ENCODE data around the gene C5AR2. TPM values are rescaled to one million over a fixed set of nuclear protein-coding genes. Genes with fewer than 3 reads are reported as not detected.

C5AR2 gene
- total RNA-seq, 1 experiment from 2014 or later = 0.22 TPM

DNA sequence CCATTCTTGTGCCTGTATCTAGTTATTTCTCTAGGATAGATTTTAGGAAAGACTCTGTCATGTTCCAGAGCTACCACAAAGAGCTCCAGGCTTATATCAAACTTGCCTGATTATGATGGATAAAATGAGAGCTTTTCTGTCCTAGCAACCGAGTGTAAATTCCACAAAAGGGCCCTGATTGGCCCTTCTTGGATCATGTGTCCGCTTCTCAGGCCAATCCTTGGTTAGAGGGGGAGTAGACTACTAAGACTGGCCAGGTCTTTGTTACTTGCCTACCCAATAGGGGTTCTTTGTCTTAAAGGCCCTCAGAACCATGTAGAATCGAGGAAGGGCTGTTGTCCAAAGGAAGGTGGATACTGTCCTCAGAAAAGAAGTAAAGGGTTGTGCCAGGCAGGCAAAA, 19.6 kb downstream of the C5AR2 start:
- Mint-ChIP-seq H3K27ac (peak overlapping the region; percentile 57; the same call in 1 of the 2 replicates), H3K4me3 (peak overlapping the region; percentile 48), H3K4me1 (peaks cover 29% of the 10 kb centered on the region), H3K27me3 (ENCODE audit: low read depth) (peaks cover 14% of the 10 kb centered on the region), H3K9me3 (0 out of 2 replicates have a peak, but pooled peaks cover 3% of the 10 kb centered on the region), H3K36me3 (peaks cover 57% of the 10 kb centered on the region)
- ChIA-PET POLR2A (interaction anchor here (0.6 kb wide), 1 partner anchor 17 kb away, joined by 3 read pairs; no protein-coding TSS in a partner anchor), CTCF (interaction anchor here (0.7 to 2.1 kb wide), 7 partner anchors 40 to 1535 kb away, joined by 3 to 9 read pairs (median 3); no protein-coding TSS in a partner anchor)
- peak; percentile 45 for ATAC-seq
- no peak for TF ChIP-seq CREB1 (CRISPR knock-in tag; IDR thresholded peaks at IDR 0.05)
- peak; percentile 60 for TF ChIP-seq NFYB (CRISPR knock-in tag; conservative IDR thresholded peaks at IDR 0.05; ENCODE audit: low read depth)
- TF ChIP-seq, protein P1, sequence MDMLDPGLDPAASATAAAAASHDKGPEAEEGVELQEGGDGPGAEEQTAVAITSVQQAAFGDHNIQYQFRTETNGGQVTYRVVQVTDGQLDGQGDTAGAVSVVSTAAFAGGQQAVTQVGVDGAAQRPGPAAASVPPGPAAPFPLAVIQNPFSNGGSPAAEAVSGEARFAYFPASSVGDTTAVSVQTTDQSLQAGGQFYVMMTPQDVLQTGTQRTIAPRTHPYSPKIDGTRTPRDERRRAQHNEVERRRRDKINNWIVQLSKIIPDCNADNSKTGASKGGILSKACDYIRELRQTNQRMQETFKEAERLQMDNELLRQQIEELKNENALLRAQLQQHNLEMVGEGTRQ (CRISPR knock-in tag; IDR thresholded peaks at IDR 0.05) = peak; percentile 80
- DNase-seq (ENCODE audit: low spot score) = no peak

DNA sequence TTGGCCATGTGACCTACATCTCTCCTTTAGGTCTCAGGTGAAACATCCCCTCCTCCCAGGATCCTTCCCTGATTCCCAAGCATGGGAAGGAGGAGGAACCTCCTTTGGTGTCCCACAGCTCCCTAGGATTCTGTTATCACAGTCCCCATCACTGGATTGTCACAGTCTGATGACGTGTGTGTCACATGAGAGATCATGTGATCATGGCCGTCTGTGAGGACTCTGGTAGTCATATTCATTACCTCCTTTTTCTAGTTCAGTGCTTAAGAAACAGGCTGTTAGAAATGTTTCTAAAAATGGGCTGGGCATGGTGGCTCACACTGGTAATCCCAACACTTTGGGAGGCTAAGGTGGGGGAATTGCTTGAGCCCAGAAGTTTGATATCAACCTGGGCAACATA, 20.1 kb downstream of the C5AR2 start:
- H3K9me3 Mint-ChIP-seq = 0 out of 2 replicates have a peak, but pooled peaks cover 3% of the 10 kb centered on the region
- peaks cover 62% of the 10 kb centered on the region for H3K36me3 Mint-ChIP-seq
- DNase-seq (ENCODE audit: low spot score) = no peak
- peaks cover 14% of the 10 kb centered on the region for H3K27me3 Mint-ChIP-seq (ENCODE audit: low read depth)
- ATAC-seq = no peak
- peaks cover 29% of the 10 kb centered on the region for H3K4me1 Mint-ChIP-seq
- POLR2A ChIA-PET = no interaction called here
- H3K27ac Mint-ChIP-seq = peak overlapping the region; percentile 53
- no peak for TF ChIP-seq FOXJ3 (CRISPR knock-in tag; IDR thresholded peaks at IDR 0.05; ENCODE audit: borderline replicate concordance)
- TF ChIP-seq, protein P2, sequence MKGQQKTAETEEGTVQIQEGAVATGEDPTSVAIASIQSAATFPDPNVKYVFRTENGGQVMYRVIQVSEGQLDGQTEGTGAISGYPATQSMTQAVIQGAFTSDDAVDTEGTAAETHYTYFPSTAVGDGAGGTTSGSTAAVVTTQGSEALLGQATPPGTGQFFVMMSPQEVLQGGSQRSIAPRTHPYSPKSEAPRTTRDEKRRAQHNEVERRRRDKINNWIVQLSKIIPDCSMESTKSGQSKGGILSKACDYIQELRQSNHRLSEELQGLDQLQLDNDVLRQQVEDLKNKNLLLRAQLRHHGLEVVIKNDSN (CRISPR knock-in tag; IDR thresholded peaks at IDR 0.05) = peak; percentile 44; the same call in 1 of the 2 replicates
- TF ChIP-seq, protein P1 (CRISPR knock-in tag; IDR thresholded peaks at IDR 0.05) = peak; percentile 77
- no peak overlapping the region for H3K4me3 Mint-ChIP-seq
- CTCF ChIA-PET = interaction anchor here (0.9 to 2.1 kb wide), 4 partner anchors 39 to 1536 kb away, joined by 3 to 9 read pairs (median 6); no protein-coding TSS in a partner anchor

DNA sequence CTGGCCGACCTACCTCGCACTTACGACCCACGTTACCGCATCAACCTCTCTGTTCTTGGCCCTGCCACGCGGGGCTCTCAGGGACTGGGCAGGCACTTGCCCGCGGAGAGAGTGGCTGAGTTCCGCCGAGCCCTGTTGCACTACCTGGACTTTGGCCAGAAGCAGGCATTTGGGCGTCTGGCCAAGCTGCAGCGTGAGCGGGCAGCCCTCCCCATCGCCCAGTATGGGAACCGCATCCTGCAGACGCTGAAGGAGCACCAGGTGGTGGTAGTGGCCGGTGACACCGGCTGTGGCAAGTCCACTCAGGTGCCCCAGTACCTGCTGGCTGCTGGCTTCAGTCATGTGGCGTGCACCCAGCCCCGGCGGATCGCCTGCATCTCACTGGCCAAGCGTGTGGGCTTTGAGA, 21.3 kb downstream of the C5AR2 start:
- H3K4me3 Mint-ChIP-seq = no peak overlapping the region
- peaks cover 75% of the 10 kb centered on the region for H3K36me3 Mint-ChIP-seq
- H3K27ac Mint-ChIP-seq = no peak overlapping the region
- DNase-seq (ENCODE audit: low spot score) = no peak
- peaks cover 5% of the 10 kb centered on the region for H3K27me3 Mint-ChIP-seq (ENCODE audit: low read depth)
- ChIA-PET POLR2A (no interaction called here), CTCF (no interaction called here)
- H3K9me3 Mint-ChIP-seq = 0 out of 2 replicates have a peak, but pooled peaks cover 3% of the 10 kb centered on the region
- H3K4me1 Mint-ChIP-seq = peaks cover 29% of the 10 kb centered on the region
- no peak for ATAC-seq
- TF ChIP-seq ATF2 (CRISPR knock-in tag; IDR thresholded peaks at IDR 0.05; ENCODE audit: borderline replicate concordance, low read depth) = no peak
- peak; percentile 55; the same call in 1 of the 2 replicates for TF ChIP-seq GABPB1 (CRISPR knock-in tag; IDR thresholded peaks at IDR 0.05)

- peaks cover 95% of the 10 kb centered on the region for H3K36me3 Mint-ChIP-seq
- no peaks in the 10 kb centered on the region for H3K9me3 Mint-ChIP-seq
- no peak overlapping the region for H3K4me3 Mint-ChIP-seq
- H3K27me3 Mint-ChIP-seq (ENCODE audit: low read depth) = no peaks in the 10 kb centered on the region
- no peak overlapping the region for H3K27ac Mint-ChIP-seq
- no peak for ATAC-seq
- no peak for DNase-seq (ENCODE audit: low spot score)
- ChIA-PET POLR2A (no interaction called here), CTCF (interaction anchor here (1.0 kb wide), 1 partner anchor 8 kb away, joined by 6 read pairs; the partner anchor contains the start of gene DHX34)
- H3K4me1 Mint-ChIP-seq = peaks cover 2% of the 10 kb centered on the region; the same call in 1 of the 2 replicates
- TF ChIP-seq SMAD3 (CRISPR knock-in tag; IDR thresholded peaks at IDR 0.05; ENCODE audit: borderline replicate concordance) (no peak), TEAD1 (CRISPR knock-in tag; IDR thresholded peaks at IDR 0.05) (no peak), MXD4 (CRISPR knock-in tag; IDR thresholded peaks at IDR 0.05; ENCODE audit: borderline replicate concordance) (no peak), RELA (CRISPR knock-in tag; IDR thresholded peaks at IDR 0.05; ENCODE audit: borderline replicate concordance) (no peak), PRRX2 (CRISPR knock-in tag; IDR thresholded peaks at IDR 0.05) (no peak), JUN (CRISPR knock-in tag; IDR thresholded peaks at IDR 0.05) (no peak), SP1 (CRISPR knock-in tag; conservative IDR thresholded peaks at IDR 0.05) (no peak)
- TF ChIP-seq, protein P3, sequence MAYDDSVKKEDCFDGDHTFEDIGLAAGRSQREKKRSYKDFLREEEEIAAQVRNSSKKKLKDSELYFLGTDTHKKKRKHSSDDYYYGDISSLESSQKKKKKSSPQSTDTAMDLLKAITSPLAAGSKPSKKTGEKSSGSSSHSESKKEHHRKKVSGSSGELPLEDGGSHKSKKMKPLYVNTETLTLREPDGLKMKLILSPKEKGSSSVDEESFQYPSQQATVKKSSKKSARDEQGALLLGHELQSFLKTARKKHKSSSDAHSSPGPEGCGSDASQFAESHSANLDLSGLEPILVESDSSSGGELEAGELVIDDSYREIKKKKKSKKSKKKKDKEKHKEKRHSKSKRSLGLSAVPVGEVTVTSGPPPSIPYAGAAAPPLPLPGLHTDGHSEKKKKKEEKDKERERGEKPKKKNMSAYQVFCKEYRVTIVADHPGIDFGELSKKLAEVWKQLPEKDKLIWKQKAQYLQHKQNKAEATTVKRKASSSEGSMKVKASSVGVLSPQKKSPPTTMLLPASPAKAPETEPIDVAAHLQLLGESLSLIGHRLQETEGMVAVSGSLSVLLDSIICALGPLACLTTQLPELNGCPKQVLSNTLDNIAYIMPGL (CRISPR knock-in tag; IDR thresholded peaks at IDR 0.05) = no peak
- TF ChIP-seq, protein P4, sequence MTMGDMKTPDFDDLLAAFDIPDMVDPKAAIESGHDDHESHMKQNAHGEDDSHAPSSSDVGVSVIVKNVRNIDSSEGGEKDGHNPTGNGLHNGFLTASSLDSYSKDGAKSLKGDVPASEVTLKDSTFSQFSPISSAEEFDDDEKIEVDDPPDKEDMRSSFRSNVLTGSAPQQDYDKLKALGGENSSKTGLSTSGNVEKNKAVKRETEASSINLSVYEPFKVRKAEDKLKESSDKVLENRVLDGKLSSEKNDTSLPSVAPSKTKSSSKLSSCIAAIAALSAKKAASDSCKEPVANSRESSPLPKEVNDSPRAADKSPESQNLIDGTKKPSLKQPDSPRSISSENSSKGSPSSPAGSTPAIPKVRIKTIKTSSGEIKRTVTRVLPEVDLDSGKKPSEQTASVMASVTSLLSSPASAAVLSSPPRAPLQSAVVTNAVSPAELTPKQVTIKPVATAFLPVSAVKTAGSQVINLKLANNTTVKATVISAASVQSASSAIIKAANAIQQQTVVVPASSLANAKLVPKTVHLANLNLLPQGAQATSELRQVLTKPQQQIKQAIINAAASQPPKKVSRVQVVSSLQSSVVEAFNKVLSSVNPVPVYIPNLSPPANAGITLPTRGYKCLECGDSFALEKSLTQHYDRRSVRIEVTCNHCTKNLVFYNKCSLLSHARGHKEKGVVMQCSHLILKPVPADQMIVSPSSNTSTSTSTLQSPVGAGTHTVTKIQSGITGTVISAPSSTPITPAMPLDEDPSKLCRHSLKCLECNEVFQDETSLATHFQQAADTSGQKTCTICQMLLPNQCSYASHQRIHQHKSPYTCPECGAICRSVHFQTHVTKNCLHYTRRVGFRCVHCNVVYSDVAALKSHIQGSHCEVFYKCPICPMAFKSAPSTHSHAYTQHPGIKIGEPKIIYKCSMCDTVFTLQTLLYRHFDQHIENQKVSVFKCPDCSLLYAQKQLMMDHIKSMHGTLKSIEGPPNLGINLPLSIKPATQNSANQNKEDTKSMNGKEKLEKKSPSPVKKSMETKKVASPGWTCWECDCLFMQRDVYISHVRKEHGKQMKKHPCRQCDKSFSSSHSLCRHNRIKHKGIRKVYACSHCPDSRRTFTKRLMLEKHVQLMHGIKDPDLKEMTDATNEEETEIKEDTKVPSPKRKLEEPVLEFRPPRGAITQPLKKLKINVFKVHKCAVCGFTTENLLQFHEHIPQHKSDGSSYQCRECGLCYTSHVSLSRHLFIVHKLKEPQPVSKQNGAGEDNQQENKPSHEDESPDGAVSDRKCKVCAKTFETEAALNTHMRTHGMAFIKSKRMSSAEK (CRISPR knock-in tag; IDR thresholded peaks at IDR 0.05; ENCODE audit: borderline replicate concordance) = no peak
Observed at GRCh38 chr19:47356900-47357299, 24.9 kb downstream of the C5AR2 start.

Data from WTC11 (cell line).